Dendritic cell treated with granulocyte-macrophage colony-stimulating factor and Interleukin-4, amounts not matched to agents 40 ng/mL and 50 ng/mL, for 4 days (primary cell): ENCODE results near the gene SIK3.
"Not testable (repeated sequence)": the region's sequence is repeated elsewhere in the genome, so short reads cannot be mapped to it uniquely, and the experiment has no call there.

Source experiments
- H3K27ac Mint-ChIP-seq: one replicate; pipeline ENCODE4 v1.8.0; 2022; ENCODE audit warnings: mild to moderate bottlenecking, mixed read lengths
- H3K27me3 Mint-ChIP-seq: one replicate; pipeline ENCODE4 v1.8.0; 2022; ENCODE audit warnings: mild to moderate bottlenecking, mixed read lengths
- H3K36me3 Mint-ChIP-seq: one replicate; pipeline ENCODE4 v1.8.0; 2022; ENCODE audit warnings: low read depth, mixed read lengths
- H3K4me1 Mint-ChIP-seq: one replicate; pipeline ENCODE4 v1.8.0; 2022; ENCODE audit warnings: low read depth, mixed read lengths
- H3K4me3 Mint-ChIP-seq: one replicate; pipeline ENCODE4 v1.8.0; 2022; ENCODE audit warnings: mild to moderate bottlenecking, moderate library complexity, mixed read lengths
- H3K9me3 Mint-ChIP-seq: one replicate; pipeline ENCODE4 v1.8.0; 2022; ENCODE audit warnings: mixed read lengths
- intact Hi-C: fragments of 100-400 bp; cut with micrococcal nuclease; formaldehyde crosslinking; loops from one replicate; pipeline ENCODE4 v1.15.0; 2022

SIK3 gene

DNA sequence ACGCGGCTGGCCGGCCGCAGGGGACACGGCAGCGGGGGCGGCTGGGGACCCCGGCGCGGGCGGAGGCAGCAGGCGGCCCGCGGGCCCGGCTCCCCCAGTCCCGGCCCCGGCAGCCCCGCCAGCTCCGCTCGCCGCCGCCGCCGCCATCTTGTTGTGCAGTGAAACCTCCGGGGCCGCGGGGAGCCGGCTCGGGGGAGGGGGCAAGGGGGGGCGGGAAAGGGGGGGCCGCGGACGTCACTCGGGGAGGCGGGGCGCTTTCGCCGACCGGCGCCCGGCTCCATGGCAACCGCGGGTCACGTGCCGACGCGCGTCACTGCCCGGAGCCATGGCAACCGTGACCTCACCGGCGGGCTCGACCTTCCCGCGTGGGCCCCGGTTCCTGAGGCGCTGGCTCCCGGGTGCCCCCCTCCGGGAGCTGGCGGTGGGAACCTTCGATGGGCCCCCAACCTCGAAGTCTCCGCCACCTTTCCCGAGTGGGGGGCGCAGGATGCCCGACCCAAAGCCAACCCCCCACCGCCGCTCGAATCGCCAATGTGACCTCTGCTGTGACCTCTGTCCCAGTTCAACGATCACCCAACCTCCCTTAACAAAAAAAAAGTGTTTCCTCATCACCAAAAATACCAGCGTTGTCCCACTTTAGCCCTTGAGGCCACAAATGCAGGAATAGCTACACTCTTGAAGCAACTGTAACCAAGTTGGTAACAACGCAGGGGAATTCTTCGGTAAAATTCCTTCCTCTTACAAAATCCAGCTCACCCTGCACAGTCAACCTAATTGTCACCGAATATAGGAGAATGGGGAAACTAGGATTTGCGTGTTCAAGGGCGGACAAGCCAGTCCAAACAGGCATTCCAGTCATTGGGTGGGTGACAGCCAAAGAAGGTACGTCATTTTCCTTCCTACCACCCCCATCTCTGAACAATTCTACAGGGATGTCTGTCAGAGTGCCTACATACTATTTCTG, at the start of gene SIK3:
Gene SIK3 (minus strand): TSS at position 160 of the 964 bp plus-strand sequence. CDS start 13 bp downstream, at position 147.
- Mint-ChIP-seq H3K4me1 (peaks cover 41% of the 10 kb centered on the region), H3K27me3 (no peaks in the 10 kb centered on the region), H3K27ac (peak within 1 kb of the TSS; percentile 100), H3K9me3 (no peaks in the 10 kb centered on the region), H3K4me3 (peak within 1 kb of the TSS; percentile 91), H3K36me3 (peaks cover 15% of the 10 kb centered on the region)
- intact Hi-C loops = loop anchor here (5.0 kb wide), 1 partner anchor 116 kb away; no protein-coding TSS in a partner anchor

DNA sequence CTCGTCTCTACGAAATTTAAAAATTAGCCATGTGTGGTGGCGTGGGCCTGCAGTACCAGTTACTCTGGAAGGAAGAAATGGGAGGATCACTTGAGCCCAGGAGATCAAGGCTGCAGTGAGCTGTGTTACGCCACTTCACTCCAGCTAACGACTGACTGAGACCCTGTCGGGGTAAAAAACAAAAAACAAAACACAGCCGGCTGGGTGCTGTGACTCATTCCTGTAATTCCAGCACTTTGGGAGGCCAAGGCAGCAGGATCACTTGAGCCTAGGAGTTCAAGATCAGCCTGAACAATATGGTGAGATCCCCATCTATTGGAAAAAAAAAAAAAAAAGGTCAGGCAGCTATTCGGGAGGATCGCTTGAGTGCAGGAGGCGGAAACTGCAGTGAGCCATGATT, 48.3 kb upstream of the SIK3 start:
- H3K36me3 Mint-ChIP-seq = peaks cover 60% of the 10 kb centered on the region

DNA sequence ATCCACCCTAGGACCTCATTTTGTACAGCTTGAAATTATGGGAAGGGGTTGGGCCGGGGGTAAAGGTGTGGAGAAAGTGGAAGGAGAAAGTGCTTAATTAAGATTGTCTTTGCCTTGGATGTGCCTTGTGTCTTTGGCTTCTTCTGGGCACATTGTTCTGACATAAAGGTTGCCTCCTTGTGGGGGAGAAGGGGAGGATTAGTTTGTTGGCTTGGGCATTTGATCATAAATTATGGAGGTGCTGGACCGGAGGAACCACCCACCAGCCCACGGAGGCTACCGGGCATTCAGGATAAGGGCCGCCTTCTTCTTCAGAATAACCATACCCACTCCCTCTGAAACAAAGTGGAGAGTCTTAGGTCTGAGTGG, 47.1 kb upstream of the SIK3 start:
- peak overlapping the region; percentile 99 for H3K4me3 Mint-ChIP-seq
- H3K27ac Mint-ChIP-seq = peak overlapping the region; percentile 100
- H3K27me3 Mint-ChIP-seq = no peaks in the 10 kb centered on the region
- peaks cover 64% of the 10 kb centered on the region for H3K4me1 Mint-ChIP-seq
- H3K36me3 Mint-ChIP-seq = peaks cover 55% of the 10 kb centered on the region
- H3K9me3 Mint-ChIP-seq = no peaks in the 10 kb centered on the region
- intact Hi-C loops = loop anchor here (5.0 kb wide), 1 partner anchor 37 kb away; no protein-coding TSS in a partner anchor

More for the DNA sequence above, 48.3 kb upstream of the SIK3 start:
- no peaks in the 10 kb centered on the region for H3K9me3 Mint-ChIP-seq
- intact Hi-C loops = loop anchor here (5.0 kb wide), 1 partner anchor 36 kb away; no protein-coding TSS in a partner anchor
- H3K27ac Mint-ChIP-seq = peak overlapping the region; percentile 100
- H3K4me1 Mint-ChIP-seq = peaks cover 63% of the 10 kb centered on the region
- H3K4me3 Mint-ChIP-seq = peak overlapping the region; percentile 99
- H3K27me3 Mint-ChIP-seq = no peaks in the 10 kb centered on the region

DNA sequence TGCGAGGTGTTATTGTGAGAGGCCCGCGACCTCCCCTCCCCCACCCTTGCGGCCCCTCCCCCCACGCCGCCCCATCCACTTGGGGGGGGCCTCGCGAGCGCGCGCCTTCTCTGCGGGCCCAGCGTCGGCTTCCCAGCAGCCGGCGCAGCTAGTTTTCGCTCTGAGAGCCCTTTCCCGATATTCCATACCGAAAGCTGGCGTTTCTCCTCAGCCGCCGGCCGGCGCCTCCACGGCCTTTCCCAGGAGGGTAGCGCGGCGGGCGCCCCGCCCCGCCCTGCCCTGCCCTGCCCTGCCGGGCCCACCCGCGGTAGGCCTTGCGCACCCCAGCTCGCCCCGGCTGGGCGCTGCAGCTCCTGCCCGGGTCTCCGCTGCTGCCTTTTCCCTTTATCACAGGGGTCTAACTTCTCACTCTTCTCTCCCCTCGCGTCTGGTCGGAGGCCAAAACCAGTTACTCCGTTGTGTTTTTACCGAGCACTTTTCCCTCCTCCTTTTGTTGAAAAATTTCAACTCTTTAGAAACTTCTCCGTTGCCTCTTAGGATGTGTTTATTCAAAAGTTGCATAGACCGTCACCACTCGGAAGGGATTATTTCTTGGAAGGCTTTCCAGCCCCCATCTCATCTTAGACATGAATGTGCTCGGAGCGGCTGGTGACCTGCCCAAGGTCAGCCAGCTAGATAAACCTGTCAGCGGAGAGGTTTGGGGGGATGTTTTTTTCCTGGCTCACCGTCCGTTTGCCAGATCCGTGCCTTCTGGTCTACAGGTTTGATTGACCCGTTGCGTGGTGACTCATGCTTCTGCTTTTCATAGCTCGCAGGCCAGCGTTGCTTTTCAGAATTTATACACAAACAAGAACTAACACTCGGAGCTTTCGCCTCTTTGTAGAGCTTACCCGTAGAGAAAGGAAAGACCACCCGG, 46.5 kb upstream of the SIK3 start:
- intact Hi-C loops = loop anchor here (5.0 kb wide), 1 partner anchor 38 kb away; no protein-coding TSS in a partner anchor
- peak overlapping the region; percentile 99 for H3K4me3 Mint-ChIP-seq
- H3K4me1 Mint-ChIP-seq = peaks cover 58% of the 10 kb centered on the region
- H3K36me3 Mint-ChIP-seq = peaks cover 49% of the 10 kb centered on the region
- no peaks in the 10 kb centered on the region for H3K9me3 Mint-ChIP-seq
- H3K27ac Mint-ChIP-seq = peak overlapping the region; percentile 100
- peaks cover 4% of the 10 kb centered on the region for H3K27me3 Mint-ChIP-seq

DNA sequence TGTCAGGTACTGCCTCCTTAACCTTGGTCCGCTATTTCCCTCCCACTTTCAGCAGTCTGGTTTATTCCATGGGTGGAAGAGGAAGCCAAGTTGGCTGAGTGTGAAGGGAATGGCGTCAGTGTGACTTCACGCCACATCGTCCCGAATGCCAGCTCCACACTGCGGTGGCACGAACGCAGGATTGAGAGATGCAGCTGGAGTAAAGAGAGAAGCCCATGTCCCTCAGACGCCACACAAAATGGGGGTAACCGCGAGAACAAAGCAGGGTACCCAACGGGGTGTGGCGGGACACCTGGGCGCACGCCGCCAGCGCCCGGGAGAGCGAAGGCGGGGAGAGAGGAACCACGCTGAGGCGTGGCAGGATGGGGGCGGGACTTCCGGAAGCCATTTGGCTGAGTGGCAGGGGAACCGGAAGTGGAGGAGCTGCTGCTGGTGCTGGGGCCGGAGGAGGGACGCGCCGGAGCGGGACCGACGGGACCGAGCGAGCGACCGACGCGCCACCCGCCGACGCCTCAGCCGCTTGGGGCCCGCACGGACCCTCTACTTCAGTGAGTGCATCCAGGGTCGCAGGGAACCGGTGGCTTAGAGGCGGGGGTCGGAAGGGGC, 45.7 kb upstream of the SIK3 start, which contains the start of gene PAFAH1B2:
Gene PAFAH1B2 (plus strand): TSS at position 417 of the 606 bp plus-strand sequence. CDS start 8,161 bp downstream, outside the sequence.
- peaks cover 60% of the 10 kb centered on the region for H3K4me1 Mint-ChIP-seq
- no peaks in the 10 kb centered on the region for H3K9me3 Mint-ChIP-seq
- H3K27ac Mint-ChIP-seq = peak within 1 kb of the TSS; percentile 100
- H3K4me3 Mint-ChIP-seq = peak within 1 kb of the TSS; percentile 99
- peaks cover 49% of the 10 kb centered on the region for H3K36me3 Mint-ChIP-seq
- peaks cover 8% of the 10 kb centered on the region for H3K27me3 Mint-ChIP-seq
- intact Hi-C loops = no loop called here

DNA sequence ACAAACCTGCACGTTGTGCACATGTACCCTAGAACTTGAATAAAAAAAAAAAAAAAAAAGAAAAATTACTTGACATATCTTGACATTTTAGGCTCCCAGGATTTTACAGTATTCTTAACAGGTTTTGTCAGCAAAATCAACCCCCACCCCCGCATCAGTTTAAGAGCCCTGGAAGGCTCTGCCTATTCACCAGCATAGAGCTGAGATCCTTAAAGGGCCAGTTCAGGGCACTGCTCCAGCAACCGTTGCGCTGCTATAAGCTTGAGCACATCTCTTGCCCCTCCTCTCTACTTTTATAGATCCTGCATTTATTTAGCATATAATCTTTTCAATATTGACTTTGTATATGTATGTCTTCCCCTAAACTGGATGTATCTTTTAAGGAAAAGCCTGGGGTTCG, 45.2 kb upstream of the SIK3 start:
- Mint-ChIP-seq H3K9me3 (no peaks in the 10 kb centered on the region), H3K4me1 (peaks cover 63% of the 10 kb centered on the region), H3K27ac (peak overlapping the region; percentile 100), H3K36me3 (peaks cover 48% of the 10 kb centered on the region), H3K4me3 (peak overlapping the region; percentile 99), H3K27me3 (peaks cover 8% of the 10 kb centered on the region)
- intact Hi-C loops = no loop called here

DNA sequence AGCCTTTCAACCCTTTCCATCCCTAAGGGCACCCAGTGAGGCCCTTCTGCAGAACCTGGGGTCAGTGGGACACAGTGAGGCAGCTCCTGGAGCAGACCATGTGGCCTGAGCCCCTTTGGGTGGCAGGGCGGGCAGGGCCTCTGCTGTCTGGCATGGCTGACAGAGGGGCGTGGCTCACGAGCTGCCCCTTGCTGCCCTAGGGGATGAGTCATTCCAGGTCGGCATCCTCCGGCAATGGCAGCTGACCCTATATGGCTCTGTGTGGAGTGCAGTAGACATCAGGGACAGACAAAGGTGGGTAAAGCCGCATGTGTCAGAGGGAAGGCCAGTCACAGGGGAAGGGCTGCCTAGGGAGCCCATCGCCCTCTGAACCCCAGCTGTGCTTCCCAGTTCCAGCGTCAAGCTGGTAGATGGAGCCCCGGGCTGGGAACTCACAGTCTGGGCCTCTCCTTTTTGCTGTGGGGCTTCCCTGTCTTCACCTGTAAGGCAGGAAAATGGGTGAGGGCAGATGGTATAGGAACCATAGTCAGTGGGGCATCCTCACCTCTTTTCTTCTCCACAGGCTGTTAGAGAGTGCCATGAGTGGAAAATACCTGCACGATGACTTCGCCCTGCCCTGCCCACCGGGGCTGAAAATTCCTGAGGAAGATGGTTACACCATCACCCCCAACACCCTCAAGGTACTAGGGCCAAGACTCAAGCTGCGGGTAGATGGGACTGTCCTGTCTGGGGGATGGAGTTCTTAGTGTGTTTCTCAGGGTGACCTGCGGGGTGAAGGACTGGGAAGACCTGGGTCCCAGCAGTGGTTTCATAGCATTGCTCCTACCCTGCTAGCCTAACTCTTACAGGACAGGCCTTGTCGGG, 39.2 kb upstream of the SIK3 start:
- H3K36me3 Mint-ChIP-seq, intact Hi-C loops, H3K4me3 Mint-ChIP-seq, H3K9me3 Mint-ChIP-seq, H3K27ac Mint-ChIP-seq: not testable (repeated sequence)
- Mint-ChIP-seq H3K4me1 (peaks cover 15% of the 10 kb centered on the region), H3K27me3 (peaks cover 13% of the 10 kb centered on the region)

DNA sequence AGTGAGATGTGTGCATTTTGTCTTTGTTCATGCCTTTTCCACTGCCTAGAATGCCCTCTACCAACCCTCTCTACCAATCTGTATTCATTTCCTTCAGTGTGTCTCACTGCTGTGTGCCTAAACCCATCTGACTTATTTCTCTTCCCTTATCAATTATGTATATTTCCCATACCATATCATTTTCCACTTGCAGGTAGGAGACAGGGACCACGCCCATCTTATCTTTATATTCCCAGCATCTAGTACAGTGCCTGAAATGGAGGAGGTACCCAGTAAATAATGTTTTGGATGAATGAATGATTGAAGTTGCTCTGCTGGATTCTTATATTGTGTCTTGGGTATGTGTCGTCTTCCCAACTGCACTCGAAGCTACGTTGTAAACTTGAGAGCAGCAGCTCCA, 36.8 kb upstream of the SIK3 start:
- intact Hi-C loops = loop anchor here (5.0 kb wide), 1 partner anchor 72 kb away; no protein-coding TSS in a partner anchor
- not testable (repeated sequence) for H3K4me1 Mint-ChIP-seq, H3K9me3 Mint-ChIP-seq, H3K4me3 Mint-ChIP-seq, H3K27ac Mint-ChIP-seq, H3K36me3 Mint-ChIP-seq
- H3K27me3 Mint-ChIP-seq = peaks cover 10% of the 10 kb centered on the region

DNA sequence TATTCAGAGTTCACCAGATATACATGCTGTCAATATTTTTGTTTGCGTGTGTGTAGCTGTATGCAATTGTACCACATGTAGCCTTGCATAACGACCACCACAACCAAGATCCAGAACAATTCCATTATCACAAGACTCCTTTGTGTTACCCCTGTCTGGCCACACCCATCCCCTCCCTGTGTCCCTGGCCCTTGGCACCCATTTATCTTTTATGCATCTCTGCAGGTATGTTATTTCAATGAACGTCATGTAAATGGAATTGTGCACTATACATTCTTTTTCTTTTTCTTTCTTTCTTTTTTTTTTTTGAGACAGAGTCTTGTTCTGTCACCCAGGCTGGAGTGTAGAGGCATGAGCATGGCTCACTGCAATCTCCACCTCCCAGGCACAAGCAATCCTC, 36.2 kb upstream of the SIK3 start:
- H3K36me3 Mint-ChIP-seq = no peaks in the 10 kb centered on the region
- no peak overlapping the region for H3K27ac Mint-ChIP-seq
- peaks cover 8% of the 10 kb centered on the region for H3K27me3 Mint-ChIP-seq
- H3K9me3 Mint-ChIP-seq = no peaks in the 10 kb centered on the region
- intact Hi-C loops = loop anchor here (5.0 kb wide), 1 partner anchor 73 kb away; no protein-coding TSS in a partner anchor
- H3K4me3 Mint-ChIP-seq = no peak overlapping the region
- H3K4me1 Mint-ChIP-seq = peaks cover 7% of the 10 kb centered on the region

DNA sequence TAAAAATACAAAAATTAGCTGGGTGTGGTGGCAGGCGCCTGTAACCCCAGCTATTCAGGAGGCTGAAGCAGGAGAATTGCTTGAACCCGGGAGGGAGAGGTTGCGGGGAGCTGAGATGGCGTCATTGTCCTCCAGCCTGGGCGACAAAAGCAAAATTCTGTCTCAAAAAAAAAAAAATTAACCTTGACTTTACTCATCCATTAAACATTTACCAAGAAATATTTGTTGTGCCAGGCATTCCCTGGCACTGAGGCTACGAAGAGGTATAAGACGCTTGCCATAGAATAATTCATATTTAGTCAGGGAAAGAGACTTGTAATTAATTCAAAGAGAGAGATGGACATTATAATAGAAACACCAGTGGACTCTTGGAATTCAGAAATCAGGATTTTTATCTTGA, 32.7 kb upstream of the SIK3 start:
- H3K9me3 Mint-ChIP-seq = no peaks in the 10 kb centered on the region
- intact Hi-C loops = loop anchor here (5.0 kb wide), 1 partner anchor 76 kb away; no protein-coding TSS in a partner anchor

DNA sequence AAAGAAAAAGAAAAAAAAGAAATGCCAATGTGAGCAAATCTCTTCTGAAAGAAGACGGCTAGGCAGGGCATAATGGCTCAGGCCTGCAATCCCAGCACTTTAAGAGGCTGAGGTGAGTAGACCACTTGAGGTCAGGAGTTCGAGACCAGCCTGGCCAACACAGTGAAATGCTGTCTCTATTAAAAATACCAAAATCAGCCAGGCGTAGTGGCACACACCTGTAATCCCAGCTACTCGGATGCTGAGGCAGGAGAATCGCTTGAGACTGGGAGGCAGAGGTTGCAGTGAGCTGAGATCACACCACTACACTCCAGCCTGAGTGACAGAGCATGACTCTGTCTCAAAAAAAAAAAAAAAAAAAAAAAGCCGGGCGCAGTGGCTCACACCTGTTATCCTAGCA, 32.2 kb upstream of the SIK3 start:
- not testable (repeated sequence) for H3K27me3 Mint-ChIP-seq, H3K9me3 Mint-ChIP-seq, H3K4me1 Mint-ChIP-seq, H3K36me3 Mint-ChIP-seq, H3K27ac Mint-ChIP-seq, H3K4me3 Mint-ChIP-seq
- intact Hi-C loops = loop anchor here (5.0 kb wide), 1 partner anchor 77 kb away; no protein-coding TSS in a partner anchor

More for the DNA sequence above, 32.7 kb upstream of the SIK3 start:
- Mint-ChIP-seq H3K4me3 (no peak overlapping the region), H3K27ac (no peak overlapping the region), H3K27me3 (peaks cover 7% of the 10 kb centered on the region), H3K36me3 (no peaks in the 10 kb centered on the region), H3K4me1 (no peaks in the 10 kb centered on the region)

DNA sequence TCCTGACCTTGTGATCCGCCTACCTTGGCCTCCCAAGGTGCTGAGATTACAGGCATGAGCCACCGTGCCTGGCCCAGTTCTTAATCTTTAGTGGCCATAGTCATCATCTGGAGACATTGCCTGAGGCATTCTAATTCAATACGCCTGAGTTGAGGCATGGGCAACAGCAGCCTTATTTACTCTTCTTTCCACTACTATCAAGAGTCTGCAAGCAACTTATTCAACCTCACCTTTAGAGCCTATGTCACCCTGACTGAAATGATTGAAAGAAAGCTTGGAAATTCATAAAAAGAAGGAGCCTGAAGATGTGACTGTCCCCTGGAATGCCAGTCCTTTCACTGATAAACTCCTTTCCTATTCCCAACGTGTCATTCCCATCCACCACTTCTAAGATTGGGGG, 30.1 kb upstream of the SIK3 start:
- no peak overlapping the region for H3K4me3 Mint-ChIP-seq

More for the DNA sequence above, 30.1 kb upstream of the SIK3 start:
- Mint-ChIP-seq H3K27ac (no peak overlapping the region), H3K36me3 (no peaks in the 10 kb centered on the region), H3K9me3 (no peaks in the 10 kb centered on the region), H3K4me1 (no peaks in the 10 kb centered on the region), H3K27me3 (peaks cover 6% of the 10 kb centered on the region)
- intact Hi-C loops = no loop called here
